Progenitor cell of endocrine pancreas (in vitro differentiated cells): ENCODE data around the gene GMEB2. TPM values are rescaled to one million over a fixed set of nuclear protein-coding genes. Genes with fewer than 3 reads are reported as not detected.

Experiments used
- DNase-seq: peaks from one replicate; pipeline ENCODE4 v3.0.0; 2021; ENCODE audit warnings: low spot score; ENCODE audit not compliant: unreplicated experiment
- H3K27ac Mint-ChIP-seq: 2 replicates; pipeline ENCODE4 v1.8.0; 2021; ENCODE audit warnings: mild to moderate bottlenecking, moderate library complexity, mixed read lengths
- H3K27me3 Mint-ChIP-seq: 2 replicates; pipeline ENCODE4 v1.8.0; 2021; ENCODE audit warnings: mixed read lengths
- H3K36me3 Mint-ChIP-seq: 2 replicates; pipeline ENCODE4 v1.8.0; 2022; ENCODE audit warnings: mixed read lengths; ENCODE audit not compliant: insufficient read depth
- H3K4me1 Mint-ChIP-seq: 2 replicates; pipeline ENCODE4 v1.8.0; 2021; ENCODE audit warnings: low read depth, mixed read lengths
- H3K4me3 Mint-ChIP-seq: 2 replicates; pipeline ENCODE4 v1.8.0; 2021; ENCODE audit warnings: low read depth, mild to moderate bottlenecking, moderate library complexity, mixed read lengths
- H3K9me3 Mint-ChIP-seq: 2 replicates; pipeline ENCODE4 v1.8.0; 2021; ENCODE audit warnings: low read depth, mixed read lengths
- total RNA-seq: library from RNA; stranded (reverse); gene quantifications from 2 replicates; pipeline ENCODE4 v1.2.1, GENCODE V29; 2021
- TF ChIP-seq, protein P1 (sequence below): fragments of 200-600 bp; sonication (generic); IDR thresholded peaks from one replicate; pipeline ENCODE4 v1.5.0; 2021; ENCODE audit warnings: antibody characterized with exemption, mild to moderate bottlenecking; ENCODE audit not compliant: unreplicated experiment

The GMEB2 gene
- total RNA-seq, 1 donor from 2014 or later = 15.1 TPM

DNA sequence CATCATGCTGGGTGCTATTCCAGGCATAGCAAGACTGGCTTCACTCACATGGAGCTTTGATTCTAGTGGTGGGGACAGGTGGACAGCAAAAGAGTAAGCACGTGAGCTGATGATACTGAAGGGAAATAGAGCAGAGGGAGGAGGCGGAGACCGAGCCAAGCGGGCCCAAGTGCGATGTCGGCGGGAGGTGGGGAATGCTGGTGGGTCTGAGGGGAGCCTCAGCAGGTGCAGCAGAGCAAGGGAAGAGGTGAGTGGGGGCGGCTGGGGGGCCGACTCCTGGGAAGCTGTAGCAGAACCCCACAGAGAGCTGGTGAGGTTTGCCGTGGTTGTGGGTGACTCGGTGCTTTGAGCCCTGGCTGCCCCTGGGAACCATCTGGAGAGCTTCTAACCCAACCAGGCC is 41.5 kb upstream of the GMEB2 start:
- Mint-ChIP-seq H3K27ac (no peak overlapping the region), H3K36me3 (peaks cover 5% of the 10 kb centered on the region), H3K9me3 (no peaks in the 10 kb centered on the region), H3K4me1 (no peaks in the 10 kb centered on the region), H3K4me3 (no peak overlapping the region), H3K27me3 (no peaks in the 10 kb centered on the region)
- DNase-seq = no peak
- TF ChIP-seq, protein P1, sequence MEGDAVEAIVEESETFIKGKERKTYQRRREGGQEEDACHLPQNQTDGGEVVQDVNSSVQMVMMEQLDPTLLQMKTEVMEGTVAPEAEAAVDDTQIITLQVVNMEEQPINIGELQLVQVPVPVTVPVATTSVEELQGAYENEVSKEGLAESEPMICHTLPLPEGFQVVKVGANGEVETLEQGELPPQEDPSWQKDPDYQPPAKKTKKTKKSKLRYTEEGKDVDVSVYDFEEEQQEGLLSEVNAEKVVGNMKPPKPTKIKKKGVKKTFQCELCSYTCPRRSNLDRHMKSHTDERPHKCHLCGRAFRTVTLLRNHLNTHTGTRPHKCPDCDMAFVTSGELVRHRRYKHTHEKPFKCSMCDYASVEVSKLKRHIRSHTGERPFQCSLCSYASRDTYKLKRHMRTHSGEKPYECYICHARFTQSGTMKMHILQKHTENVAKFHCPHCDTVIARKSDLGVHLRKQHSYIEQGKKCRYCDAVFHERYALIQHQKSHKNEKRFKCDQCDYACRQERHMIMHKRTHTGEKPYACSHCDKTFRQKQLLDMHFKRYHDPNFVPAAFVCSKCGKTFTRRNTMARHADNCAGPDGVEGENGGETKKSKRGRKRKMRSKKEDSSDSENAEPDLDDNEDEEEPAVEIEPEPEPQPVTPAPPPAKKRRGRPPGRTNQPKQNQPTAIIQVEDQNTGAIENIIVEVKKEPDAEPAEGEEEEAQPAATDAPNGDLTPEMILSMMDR = no peak

DNA sequence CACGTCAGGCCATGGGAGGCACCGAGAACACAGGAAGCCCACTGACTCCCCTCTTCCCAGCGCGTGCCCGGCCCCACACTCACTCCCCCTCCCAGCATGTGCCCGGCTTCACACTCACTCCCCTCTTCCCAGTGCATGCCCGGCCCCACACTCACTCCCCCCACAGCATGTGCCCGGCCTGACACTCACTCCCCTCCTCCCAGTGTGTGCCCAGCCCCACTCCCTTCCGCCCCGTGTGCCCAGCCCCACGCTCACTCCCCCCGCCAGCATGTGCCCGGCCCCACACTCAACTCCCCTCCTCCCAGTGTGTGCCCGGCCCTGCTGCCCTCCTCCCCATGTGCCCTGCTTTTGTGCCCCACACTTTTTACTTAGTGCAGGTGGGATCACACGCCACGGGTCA is 41.0 kb upstream of the GMEB2 start:
- Mint-ChIP-seq H3K27me3 (no peaks in the 10 kb centered on the region), H3K4me1 (no peaks in the 10 kb centered on the region), H3K9me3 (no peaks in the 10 kb centered on the region), H3K4me3 (no peak overlapping the region), H3K27ac (no peak overlapping the region), H3K36me3 (peaks cover 5% of the 10 kb centered on the region)
- DNase-seq = no peak
- TF ChIP-seq, protein P1 = no peak

DNA sequence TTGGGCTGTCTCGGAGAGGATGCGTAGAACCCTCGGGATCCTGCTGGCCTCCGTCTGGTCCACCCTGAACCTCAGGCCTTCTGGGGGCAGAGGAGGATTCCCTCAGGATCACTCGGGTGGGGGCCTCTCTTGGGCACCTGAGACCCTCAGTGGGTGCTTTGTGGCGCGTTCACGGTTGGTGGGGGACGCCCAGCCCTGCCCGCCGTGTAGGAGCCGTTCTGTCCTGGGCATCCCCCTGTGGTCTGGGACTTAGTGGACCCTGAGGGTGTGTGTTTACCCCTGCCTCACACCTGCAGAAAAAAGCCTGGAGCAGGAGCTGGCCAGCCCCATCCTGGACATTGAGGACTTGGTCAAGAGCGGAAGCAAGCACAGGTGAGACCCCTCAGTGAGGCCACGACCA is 38.8 kb upstream of the GMEB2 start:
- no peaks in the 10 kb centered on the region for H3K9me3 Mint-ChIP-seq
- no peak for DNase-seq
- no peak overlapping the region for H3K27ac Mint-ChIP-seq
- H3K27me3 Mint-ChIP-seq = no peaks in the 10 kb centered on the region
- H3K4me1 Mint-ChIP-seq = no peaks in the 10 kb centered on the region
- no peak overlapping the region for H3K4me3 Mint-ChIP-seq
- TF ChIP-seq, protein P1 = no peak
- H3K36me3 Mint-ChIP-seq = peaks cover 5% of the 10 kb centered on the region

DNA sequence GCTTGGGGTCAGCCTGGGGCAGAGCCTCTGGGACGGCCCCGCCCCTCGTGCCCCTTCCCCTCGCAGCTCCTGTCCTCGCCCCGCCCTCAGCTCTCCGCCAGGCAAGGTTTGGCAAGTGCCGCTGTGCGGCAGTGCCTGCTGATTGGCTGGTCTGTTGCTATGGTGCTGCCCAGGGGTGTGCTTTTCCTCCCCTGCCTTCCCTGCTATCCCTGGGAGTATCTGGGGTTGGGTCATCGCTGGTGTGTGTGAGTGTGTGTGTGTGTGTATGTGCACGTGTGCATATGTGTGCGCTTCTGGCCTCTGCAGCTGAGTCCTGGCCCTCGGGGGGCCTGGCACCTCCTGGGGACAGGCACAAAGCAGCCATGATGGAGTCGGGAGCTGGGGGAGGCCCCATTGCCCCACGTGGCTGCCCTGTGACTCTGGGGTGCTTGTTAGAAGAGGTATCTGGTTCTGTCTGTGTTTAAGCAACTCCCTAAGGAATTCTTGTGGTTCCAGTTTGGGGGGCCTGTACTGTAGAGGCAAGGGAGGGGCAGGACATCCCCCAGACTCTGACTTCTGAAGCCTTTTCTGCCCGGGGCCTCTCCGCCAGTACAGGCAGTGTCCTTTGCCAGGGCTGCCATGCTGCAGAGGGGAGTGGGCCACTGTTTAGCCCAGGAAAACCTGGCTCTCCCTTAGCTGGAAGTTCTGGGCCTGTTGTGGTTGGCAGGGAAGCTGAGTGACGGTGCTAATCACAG is 38.1 kb upstream of the GMEB2 start:
- TF ChIP-seq, protein P1 = no peak
- no peak overlapping the region for H3K4me3 Mint-ChIP-seq
- no peak for DNase-seq
- no peaks in the 10 kb centered on the region for H3K4me1 Mint-ChIP-seq
- no peaks in the 10 kb centered on the region for H3K9me3 Mint-ChIP-seq
- no peaks in the 10 kb centered on the region for H3K27me3 Mint-ChIP-seq
- H3K27ac Mint-ChIP-seq = no peak overlapping the region
- H3K36me3 Mint-ChIP-seq = peaks cover 5% of the 10 kb centered on the region

DNA sequence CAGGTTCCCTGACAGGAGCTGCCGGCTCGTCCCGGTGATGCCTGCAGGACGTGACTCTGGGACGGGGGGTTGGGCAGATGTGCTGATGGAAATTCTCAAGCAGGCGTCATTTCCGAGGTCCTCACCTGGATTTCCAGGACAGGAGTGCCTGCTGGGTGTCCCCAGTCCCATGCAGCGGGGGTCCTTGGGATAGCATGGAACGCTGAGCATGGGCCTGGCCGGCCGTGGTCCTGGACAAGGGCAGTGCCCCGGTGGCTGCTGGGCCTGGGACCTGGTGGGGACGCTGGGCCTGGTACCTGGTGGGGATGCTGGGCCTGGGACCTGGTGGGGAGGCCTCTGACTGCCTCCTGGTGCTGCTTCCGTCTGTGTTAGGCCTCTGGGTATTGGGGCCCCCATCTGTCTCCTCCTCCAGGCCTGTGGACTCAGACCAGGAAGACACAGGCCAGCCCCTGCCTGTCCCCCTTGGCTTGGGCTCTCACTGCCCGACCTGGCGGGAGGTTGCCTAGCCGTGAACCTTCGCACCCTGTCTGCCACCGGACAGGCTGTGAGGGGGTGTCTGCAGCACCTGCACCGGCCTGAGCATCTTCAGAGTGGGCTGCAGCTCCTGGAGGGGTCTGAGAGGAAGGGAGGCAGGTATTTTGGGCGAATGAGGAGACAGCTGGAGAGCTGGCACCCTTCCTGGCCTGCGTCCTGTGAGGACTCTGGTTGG is 37.4 kb upstream of the GMEB2 start:
- Mint-ChIP-seq H3K9me3 (no peaks in the 10 kb centered on the region), H3K4me1 (peaks cover 5% of the 10 kb centered on the region), H3K27me3 (no peaks in the 10 kb centered on the region), H3K36me3 (peaks cover 5% of the 10 kb centered on the region), H3K4me3 (no peak overlapping the region), H3K27ac (no peak overlapping the region)
- TF ChIP-seq, protein P1 = no peak
- DNase-seq = no peak
